HG03565 (cell line): ENCODE data around the gene BCKDHA.
"Not testable (repeated sequence)": the region's sequence is repeated elsewhere in the genome, so short reads cannot be mapped to it uniquely, and the experiment has no call there.

ENCODE experiments used
- ATAC-seq: cut with Tn5 transposase; IDR thresholded peaks from one replicate; pipeline ENCODE4 v1.9.1; 2021; ENCODE audit warnings: mild to moderate bottlenecking, moderate library complexity; ENCODE audit not compliant: unreplicated experiment

Gene BCKDHA

DNA sequence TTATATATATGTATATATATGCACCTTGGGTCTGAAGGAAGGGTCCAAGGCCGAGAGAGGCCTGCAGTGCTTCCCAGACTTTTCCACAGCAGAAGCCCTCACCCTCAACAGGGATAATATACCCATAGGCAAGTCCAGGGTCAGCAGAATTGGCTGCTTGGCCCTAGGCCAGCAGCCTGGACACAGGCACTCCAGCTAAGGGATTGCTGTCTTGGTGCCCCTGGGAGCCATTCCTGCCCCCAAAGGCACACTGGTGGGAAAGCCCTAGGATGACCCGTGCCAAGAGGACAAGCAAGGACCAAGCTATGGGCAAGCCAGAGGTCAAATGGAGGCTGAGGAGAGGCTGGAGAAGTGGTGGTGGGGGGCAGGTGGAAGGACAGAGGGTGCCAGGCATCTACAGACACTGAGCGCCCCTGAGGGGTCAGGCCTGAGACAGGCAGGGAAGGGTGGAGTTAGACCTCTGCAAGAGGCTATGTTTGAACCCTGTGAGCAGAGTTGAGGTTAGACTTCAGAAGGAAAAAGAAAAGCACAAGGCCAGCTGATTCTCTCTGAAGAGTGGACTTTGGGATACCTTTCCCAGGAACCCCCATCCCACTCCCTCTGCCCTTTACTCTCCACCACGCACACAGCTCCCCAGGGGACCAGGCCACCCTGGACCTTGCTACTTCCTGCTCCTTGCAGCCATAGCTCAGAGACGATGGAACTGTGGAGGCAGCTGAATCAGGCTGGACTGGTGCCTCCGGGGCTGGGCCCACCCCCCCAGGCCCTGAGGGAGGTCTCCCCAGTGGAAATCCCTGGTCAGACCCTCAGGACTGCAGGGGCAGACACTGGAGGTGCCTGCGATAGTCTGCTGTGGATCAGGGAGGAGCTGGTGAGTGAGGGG, 45.1 kb downstream of the BCKDHA start, which contains the start of gene ERICH4:
Gene ERICH4 (plus strand): TSS at position 684 of the 883 bp plus-strand sequence. CDS start 14 bp downstream, at position 698.
- no peak for ATAC-seq

GRCh38 chr19:41443813-41444455, 46.3 kb downstream of the BCKDHA start:
- no peak for ATAC-seq

- no peak for ATAC-seq
Measured at GRCh38 chr19:41445575-41445974, 48.0 kb downstream of the BCKDHA start.

GRCh38 chr19:41447732-41448332, 50.2 kb downstream of the BCKDHA start:
- no peak for ATAC-seq

DNA sequence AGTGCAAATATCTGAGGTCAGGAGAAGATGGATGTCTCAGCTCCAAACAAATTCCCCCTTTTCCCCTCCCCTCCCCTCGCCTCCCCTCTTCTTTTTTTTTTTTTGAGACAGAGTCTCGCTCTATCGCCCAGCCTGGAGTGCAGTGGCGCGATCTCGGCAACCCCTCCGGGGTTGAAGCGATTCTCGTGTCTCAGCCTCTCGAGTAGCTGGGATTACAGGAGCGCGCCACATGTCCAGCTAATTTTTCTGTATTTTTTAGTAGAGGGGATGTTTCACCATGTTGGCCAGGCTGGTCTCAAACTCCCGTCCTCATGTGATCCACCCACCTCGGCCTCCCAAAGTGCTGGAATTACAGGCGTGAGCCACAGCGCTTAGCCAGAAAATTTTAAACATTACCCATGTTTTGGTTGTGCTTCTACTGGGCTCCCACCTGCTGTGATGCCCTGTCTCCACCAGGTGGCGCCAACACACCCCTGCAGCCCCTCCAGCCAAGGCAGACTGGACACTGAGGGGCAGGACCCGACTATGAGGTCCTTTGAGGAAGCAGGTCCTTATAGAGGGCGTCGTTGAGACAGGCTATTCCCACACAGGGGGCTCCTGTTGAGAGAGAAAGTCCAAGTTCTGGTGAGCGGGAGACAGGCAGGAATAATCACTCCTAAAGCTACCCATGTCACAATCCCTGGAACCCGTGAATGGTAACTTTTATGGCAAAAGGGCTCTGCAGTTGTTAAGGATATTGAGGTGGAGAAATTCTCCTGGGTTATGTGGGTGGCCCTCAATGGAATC, 51.7 kb downstream of the BCKDHA start:
- no peak for ATAC-seq

- ATAC-seq, result no peak
Measured at GRCh38 chr19:41449865-41450178, 52.2 kb downstream of the BCKDHA start.

- ATAC-seq, result no peak
Measured at GRCh38 chr19:41452584-41453275, 55.1 kb downstream of the BCKDHA start.

DNA sequence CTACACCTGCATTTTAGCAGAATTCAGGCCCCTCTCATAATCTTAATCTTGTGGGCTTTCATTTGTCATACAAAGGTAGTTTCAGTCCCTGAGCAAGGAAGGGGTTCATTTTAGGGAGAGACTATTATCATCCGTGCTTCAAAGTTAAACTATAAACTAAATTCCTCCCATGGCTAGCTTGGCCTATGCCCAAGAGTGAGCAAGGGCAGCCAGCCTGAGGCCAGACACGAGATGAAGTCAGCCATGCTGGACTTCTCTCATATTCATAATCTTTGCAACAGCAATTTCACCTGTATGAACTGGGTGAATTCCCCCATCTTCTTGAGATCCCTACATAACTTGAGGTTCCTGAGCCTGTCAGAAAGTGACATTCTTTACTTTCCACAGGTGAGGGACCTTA, 58.3 kb downstream of the BCKDHA start:
- no peak for ATAC-seq

GRCh38 chr19:41456342-41456918, 58.8 kb downstream of the BCKDHA start:
- ATAC-seq, result no peak

DNA sequence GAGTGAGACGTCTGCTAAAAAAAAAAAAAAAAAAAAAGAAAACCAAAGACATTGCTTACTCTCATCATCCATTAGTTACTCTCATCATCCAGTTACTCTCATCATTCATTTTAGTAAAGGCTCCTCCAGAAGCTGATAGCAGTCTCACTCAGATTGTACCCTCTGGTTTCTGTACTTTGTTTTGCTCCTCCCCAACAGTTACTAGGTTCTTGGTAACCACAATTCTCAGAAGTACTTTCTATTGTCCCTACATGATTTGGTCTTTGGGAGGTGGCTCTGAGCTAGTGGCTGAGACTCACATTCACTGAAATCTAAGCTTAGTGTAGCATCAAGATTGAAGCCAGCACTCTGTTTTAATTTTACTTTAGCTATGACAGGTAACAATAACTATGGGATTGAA, 59.6 kb downstream of the BCKDHA start:
- ATAC-seq, result peak; percentile 67

DNA sequence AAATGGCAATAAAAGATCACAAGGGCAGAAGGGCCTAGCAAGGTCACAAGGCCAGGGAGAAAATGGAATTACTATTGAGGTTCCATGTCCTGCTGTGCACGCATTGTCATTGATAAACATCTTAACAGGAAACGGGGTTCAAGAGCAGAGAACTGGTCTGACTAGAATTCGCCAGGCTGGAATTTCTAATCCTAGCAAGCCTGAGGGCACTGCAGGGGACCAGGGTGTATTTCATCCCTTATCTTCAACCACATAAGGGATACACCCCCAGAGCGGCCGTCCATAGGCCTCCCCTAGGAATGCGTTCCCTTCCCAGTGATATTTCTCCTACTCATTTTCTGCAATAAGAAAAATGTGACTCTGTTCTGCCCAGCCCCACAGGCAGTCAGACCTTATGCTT, 64.9 kb downstream of the BCKDHA start:
- ATAC-seq, result no peak

DNA sequence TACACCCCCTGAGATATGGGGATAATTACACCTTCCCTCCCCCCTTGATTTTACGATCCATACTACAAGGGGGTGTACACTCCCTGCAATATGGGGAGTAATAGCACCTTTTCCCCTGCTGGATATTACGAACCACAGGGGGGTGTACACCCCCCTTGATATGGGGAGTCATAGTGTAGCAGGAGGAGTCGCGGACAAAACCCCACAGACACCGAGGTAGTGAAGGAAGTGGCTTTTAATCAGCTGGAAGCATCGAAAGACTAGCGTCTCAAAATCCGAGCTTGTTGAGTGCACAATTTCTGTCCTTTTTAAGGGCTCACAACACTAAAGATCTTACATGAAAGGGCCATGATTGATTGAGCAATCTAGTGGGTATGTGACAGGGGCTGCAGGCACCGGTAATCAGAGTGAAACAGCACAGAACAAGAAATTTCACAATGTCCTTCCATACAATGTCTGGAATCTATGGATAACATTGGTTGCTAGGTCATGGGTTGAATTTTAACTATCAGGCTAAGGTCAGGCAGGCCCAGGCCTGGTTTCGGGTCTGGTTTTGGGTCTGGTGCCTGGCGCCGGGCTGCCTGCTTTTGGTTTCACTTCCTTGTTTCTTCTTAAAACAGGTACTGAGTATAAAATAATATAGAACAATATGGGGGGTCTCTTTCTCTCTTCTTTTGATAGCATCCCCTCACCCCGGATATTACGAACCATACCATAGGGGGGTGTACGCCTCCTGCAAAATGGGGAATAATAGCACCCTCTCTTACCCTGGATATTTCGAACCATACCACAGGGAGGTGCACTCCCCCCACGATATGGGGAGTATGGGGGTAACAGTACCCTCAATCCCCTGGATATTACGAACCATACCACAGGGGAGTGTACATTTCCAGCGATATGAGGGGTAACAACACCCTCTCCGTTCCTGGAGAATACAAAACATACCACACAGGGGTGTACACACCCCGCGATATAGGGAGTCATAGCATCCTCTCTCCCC, 65.9 kb downstream of the BCKDHA start:
- not testable (repeated sequence) for ATAC-seq
